ENCODE measurements around the gene TRAF4. TPM values are rescaled to one million over a fixed set of nuclear protein-coding genes. Genes with fewer than 3 reads are reported as not detected.

Gene TRAF4
- total RNA-seq, 4 donors from 2014 or later, result 26.7 to 38.4 (median 35.3) TPM

GRCh38 chr17:28702026-28702751 lies 41.6 kb upstream of the TRAF4 start:
- no peak for DNase-seq (ENCODE audit: low spot score in 2 of 2)
- no peaks in the 10 kb centered on the region for H3K9me3 ChIP-seq
- H3K36me3 ChIP-seq, result peaks cover 81% of the 10 kb centered on the region
- WGBS, result 56% methylated on average over 10 of the region's 10 CpGs
- no peak for TF ChIP-seq POLR2A (IDR thresholded peaks at IDR 0.05)
- no peak for TF ChIP-seq CTCF (IDR thresholded peaks at IDR 0.05)
- no peak for TF ChIP-seq POLR2AphosphoS5 (IDR thresholded peaks at IDR 0.05)
- no peak for TF ChIP-seq EP300 (IDR thresholded peaks at IDR 0.05)
- no peaks in the 10 kb centered on the region for H3K27me3 ChIP-seq
- H3K4me1 ChIP-seq, result no peaks in the 10 kb centered on the region
- H3K4me3 ChIP-seq, result no peak overlapping the region
- no peak overlapping the region for H3K27ac ChIP-seq

- WGBS, result 65% methylated on average over 3 of the region's 3 CpGs
- no peaks in the 10 kb centered on the region for H3K4me1 ChIP-seq
- H3K36me3 ChIP-seq, result peaks cover 75% of the 10 kb centered on the region
- no peaks in the 10 kb centered on the region for H3K27me3 ChIP-seq
- no peak overlapping the region for H3K4me3 ChIP-seq
- TF ChIP-seq CTCF (IDR thresholded peaks at IDR 0.05) (no peak), EP300 (IDR thresholded peaks at IDR 0.05) (no peak), POLR2A (IDR thresholded peaks at IDR 0.05) (no peak), POLR2AphosphoS5 (IDR thresholded peaks at IDR 0.05) (no peak)
- H3K9me3 ChIP-seq, result no peaks in the 10 kb centered on the region
- H3K27ac ChIP-seq, result no peak overlapping the region
- no peak for DNase-seq (ENCODE audit: low spot score in 2 of 2)
These were observed 41.1 kb upstream of the TRAF4 start for GRCh38 chr17:28702752-28703150.

- 82% methylated on average over 16 of the region's 16 CpGs for WGBS
- Histone ChIP-seq H3K27me3 (no peaks in the 10 kb centered on the region), H3K4me1 (no peaks in the 10 kb centered on the region), H3K36me3 (peaks cover 66% of the 10 kb centered on the region), H3K27ac (no peak overlapping the region), H3K9me3 (no peaks in the 10 kb centered on the region), H3K4me3 (no peak overlapping the region)
- TF ChIP-seq EP300 (IDR thresholded peaks at IDR 0.05), result no peak
- no peak for TF ChIP-seq POLR2AphosphoS5 (IDR thresholded peaks at IDR 0.05)
- no peak for TF ChIP-seq CTCF (IDR thresholded peaks at IDR 0.05)
- no peak for TF ChIP-seq POLR2A (IDR thresholded peaks at IDR 0.05)
- DNase-seq (ENCODE audit: low spot score in 2 of 2), result no peak
These were observed 40.1 kb upstream of the TRAF4 start for GRCh38 chr17:28703552-28704218.

- Histone ChIP-seq H3K9me3 (no peaks in the 10 kb centered on the region), H3K27ac (no peak overlapping the region), H3K27me3 (no peaks in the 10 kb centered on the region), H3K4me3 (no peak overlapping the region), H3K36me3 (peaks cover 59% of the 10 kb centered on the region), H3K4me1 (no peaks in the 10 kb centered on the region)
- no peak for DNase-seq (ENCODE audit: low spot score in 2 of 2)
- 91% methylated on average over 13 of the region's 14 CpGs for WGBS
- TF ChIP-seq POLR2AphosphoS5 (IDR thresholded peaks at IDR 0.05) (no peak), EP300 (IDR thresholded peaks at IDR 0.05) (no peak), POLR2A (IDR thresholded peaks at IDR 0.05) (no peak), CTCF (IDR thresholded peaks at IDR 0.05) (no peak)
These were observed 39.5 kb upstream of the TRAF4 start for GRCh38 chr17:28704219-28704858.

GRCh38 chr17:28705074-28705659 lies 38.6 kb upstream of the TRAF4 start:
- 69% methylated on average over 5 of the region's 5 CpGs for WGBS
- Histone ChIP-seq H3K27me3 (no peaks in the 10 kb centered on the region), H3K27ac (no peak overlapping the region), H3K4me3 (no peak overlapping the region), H3K4me1 (peaks cover 5% of the 10 kb centered on the region), H3K9me3 (no peaks in the 10 kb centered on the region), H3K36me3 (peaks cover 51% of the 10 kb centered on the region)
- no peak for DNase-seq (ENCODE audit: low spot score in 2 of 2)
- TF ChIP-seq CTCF (IDR thresholded peaks at IDR 0.05) (no peak), EP300 (IDR thresholded peaks at IDR 0.05) (no peak), POLR2AphosphoS5 (IDR thresholded peaks at IDR 0.05) (no peak), POLR2A (IDR thresholded peaks at IDR 0.05) (no peak)

All from suprapubic skin (tissue), 4 donors.